Stomach (tissue), 4 donors: ENCODE results near the gene KIR2DL4.
"Not testable (repeated sequence)": the region's sequence is repeated elsewhere in the genome, so short reads cannot be mapped to it uniquely, and the experiment has no call there.

ENCODE experiments used
- EP300 ChIP-seq: sonication (generic); formaldehyde crosslinking; IDR thresholded peaks from one replicate; pipeline ENCODE4 v1.6.1; 2017; ENCODE audit warnings: antibody characterized with exemption
- POLR2A ChIP-seq, 4 donors: fragments of 450-650 bp; IDR thresholded peaks; one replicate each; pipeline ENCODE4 v1.6.1; 2016; ENCODE audit warnings: antibody characterized with exemption in 4 of 4, control low read depth in 2 of 4, mild to moderate bottlenecking in 1 of 4, moderate library complexity in 1 of 4
- POLR2AphosphoS5 ChIP-seq, 3 donors: sonication (generic); formaldehyde crosslinking; IDR thresholded peaks; one replicate each; pipeline ENCODE4 v1.6.1; 2016; ENCODE audit warnings: antibody characterized with exemption in 3 of 3
- TF ChIP-seq, protein P1 (sequence below), 7 experiments: fragments of 450-650 bp in 4 of 7; fragments of 200-600 bp in 3 of 7; sonication (generic) in 3 of 7; IDR thresholded peaks; one replicate each; pipeline ENCODE4 v1.5.1; 2016 to 2019; ENCODE audit warnings: antibody characterized with exemption in 7 of 7, control low read depth in 2 of 7, mild to moderate bottlenecking in 1 of 7

DNA sequence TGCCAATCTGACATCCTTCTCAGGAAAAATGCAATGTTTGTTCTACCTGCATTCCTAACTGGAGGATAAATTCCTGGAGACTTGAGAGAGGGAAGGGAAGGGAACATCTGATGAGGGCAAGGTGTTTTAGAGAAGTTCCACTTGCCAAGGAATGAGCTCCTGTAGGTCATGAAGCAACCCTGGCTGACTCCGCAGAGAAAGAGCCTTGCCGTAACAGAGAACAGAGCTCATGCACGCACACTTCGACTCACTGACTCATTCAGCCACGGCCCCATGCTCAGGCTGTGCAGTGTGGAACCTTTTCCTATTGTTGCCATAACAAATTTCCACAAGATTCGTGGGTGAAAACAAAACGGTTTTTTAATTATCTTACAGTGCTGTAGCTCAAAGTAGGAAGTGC, 24.5 kb upstream of the KIR2DL4 start:
- TF ChIP-seq, protein P1, sequence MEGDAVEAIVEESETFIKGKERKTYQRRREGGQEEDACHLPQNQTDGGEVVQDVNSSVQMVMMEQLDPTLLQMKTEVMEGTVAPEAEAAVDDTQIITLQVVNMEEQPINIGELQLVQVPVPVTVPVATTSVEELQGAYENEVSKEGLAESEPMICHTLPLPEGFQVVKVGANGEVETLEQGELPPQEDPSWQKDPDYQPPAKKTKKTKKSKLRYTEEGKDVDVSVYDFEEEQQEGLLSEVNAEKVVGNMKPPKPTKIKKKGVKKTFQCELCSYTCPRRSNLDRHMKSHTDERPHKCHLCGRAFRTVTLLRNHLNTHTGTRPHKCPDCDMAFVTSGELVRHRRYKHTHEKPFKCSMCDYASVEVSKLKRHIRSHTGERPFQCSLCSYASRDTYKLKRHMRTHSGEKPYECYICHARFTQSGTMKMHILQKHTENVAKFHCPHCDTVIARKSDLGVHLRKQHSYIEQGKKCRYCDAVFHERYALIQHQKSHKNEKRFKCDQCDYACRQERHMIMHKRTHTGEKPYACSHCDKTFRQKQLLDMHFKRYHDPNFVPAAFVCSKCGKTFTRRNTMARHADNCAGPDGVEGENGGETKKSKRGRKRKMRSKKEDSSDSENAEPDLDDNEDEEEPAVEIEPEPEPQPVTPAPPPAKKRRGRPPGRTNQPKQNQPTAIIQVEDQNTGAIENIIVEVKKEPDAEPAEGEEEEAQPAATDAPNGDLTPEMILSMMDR (IDR thresholded peaks at IDR 0.05) = not testable (repeated sequence)
- not testable (repeated sequence) for TF ChIP-seq EP300; POLR2A (IDR thresholded peaks at IDR 0.05); POLR2AphosphoS5 (IDR thresholded peaks at IDR 0.05)
